Esophagus muscularis mucosa (tissue), 4 donors: Measurements from ENCODE around the gene MYBPC2. TPM values are rescaled to one million over a fixed set of nuclear protein-coding genes. Genes with fewer than 3 reads are reported as not detected.

ENCODE experiments used
- DNase-seq: peaks from one replicate; pipeline ENCODE4 v3.0.0-alpha.2; 2017; ENCODE audit errors: extremely low spot score
- H3K27ac ChIP-seq, 4 donors: fragments of 200-600 bp; sonication (generic); replicated peaks in 1 of 4; 1 replicate in 3 of 4; 2 replicates in 1 of 4; pipeline ENCODE4 v1.5.1; 2016 to 2019; ENCODE audit warnings: mild to moderate bottlenecking in 1 of 4
- H3K27me3 ChIP-seq, 4 donors: fragments of 200-600 bp; sonication (generic); one replicate each; pipeline versions ENCODE4 v1.5.1 to v1.6.0; 2016 to 2019
- H3K36me3 ChIP-seq, 4 donors: fragments of 200-600 bp; sonication (generic); one replicate each; pipeline ENCODE4 v1.5.1; 2016 to 2019
- H3K4me1 ChIP-seq, 4 donors: fragments of 200-600 bp; sonication (generic); one replicate each; pipeline ENCODE4 v1.5.1; 2016 to 2019
- H3K4me3 ChIP-seq, 4 donors: fragments of 200-600 bp; sonication (generic); 1 replicate in 2 of 4; 2 replicates in 2 of 4; pipeline ENCODE4 v1.5.1; 2016 to 2019; ENCODE audit warnings: mild to moderate bottlenecking in 4 of 4, moderate library complexity in 1 of 4
- H3K9me3 ChIP-seq, 4 donors: fragments of 200-600 bp; sonication (generic); 1 replicate in 3 of 4; 2 replicates in 1 of 4; pipeline ENCODE4 v1.5.1; 2016 to 2019
- EP300 ChIP-seq: sonication (generic); formaldehyde crosslinking; IDR thresholded peaks from one replicate; pipeline ENCODE4 v1.6.1; 2017; ENCODE audit warnings: antibody characterized with exemption
- POLR2A ChIP-seq: fragments of 450-650 bp; IDR thresholded peaks from one replicate; pipeline ENCODE4 v1.6.1; 2017; ENCODE audit warnings: antibody characterized with exemption, moderate library complexity, mild to moderate bottlenecking, low read depth
- POLR2AphosphoS5 ChIP-seq, 2 donors: sonication (generic); formaldehyde crosslinking; IDR thresholded peaks; one replicate each; pipeline ENCODE4 v1.6.1; 2017; ENCODE audit warnings: antibody characterized with exemption in 2 of 2
- WGBS: methylation state at CpG from one replicate; pipeline ENCODE4 v1.1.5; 2018; 5-methylcytosine and 5-hydroxymethylcytosine counted together
- intact Hi-C: fragments of 100-400 bp; cut with DNase I; formaldehyde crosslinking; loops from one replicate; pipeline ENCODE4 v1.15.1; 2023
- total RNA-seq, 4 donors: library from RNA; depleted of rRNA; stranded (reverse); fragments of >200 nt; gene quantifications; one replicate each; pipeline versions ENCODE4 v1.1.0 to v1.2.1, GENCODE V29; 2016
- TF ChIP-seq, protein P1 (sequence below), 3 experiments: fragments of 200-600 bp in 2 of 3; fragments of 450-650 bp in 1 of 3; sonication (generic) in 2 of 3; IDR thresholded peaks; one replicate each; pipeline ENCODE4 v1.5.1; 2017 to 2019; ENCODE audit warnings: antibody characterized with exemption in 3 of 3, mild to moderate bottlenecking in 2 of 3, moderate library complexity in 1 of 3

MYBPC2 gene
- total RNA-seq, 4 donors from 2014 or later: not detected

DNA sequence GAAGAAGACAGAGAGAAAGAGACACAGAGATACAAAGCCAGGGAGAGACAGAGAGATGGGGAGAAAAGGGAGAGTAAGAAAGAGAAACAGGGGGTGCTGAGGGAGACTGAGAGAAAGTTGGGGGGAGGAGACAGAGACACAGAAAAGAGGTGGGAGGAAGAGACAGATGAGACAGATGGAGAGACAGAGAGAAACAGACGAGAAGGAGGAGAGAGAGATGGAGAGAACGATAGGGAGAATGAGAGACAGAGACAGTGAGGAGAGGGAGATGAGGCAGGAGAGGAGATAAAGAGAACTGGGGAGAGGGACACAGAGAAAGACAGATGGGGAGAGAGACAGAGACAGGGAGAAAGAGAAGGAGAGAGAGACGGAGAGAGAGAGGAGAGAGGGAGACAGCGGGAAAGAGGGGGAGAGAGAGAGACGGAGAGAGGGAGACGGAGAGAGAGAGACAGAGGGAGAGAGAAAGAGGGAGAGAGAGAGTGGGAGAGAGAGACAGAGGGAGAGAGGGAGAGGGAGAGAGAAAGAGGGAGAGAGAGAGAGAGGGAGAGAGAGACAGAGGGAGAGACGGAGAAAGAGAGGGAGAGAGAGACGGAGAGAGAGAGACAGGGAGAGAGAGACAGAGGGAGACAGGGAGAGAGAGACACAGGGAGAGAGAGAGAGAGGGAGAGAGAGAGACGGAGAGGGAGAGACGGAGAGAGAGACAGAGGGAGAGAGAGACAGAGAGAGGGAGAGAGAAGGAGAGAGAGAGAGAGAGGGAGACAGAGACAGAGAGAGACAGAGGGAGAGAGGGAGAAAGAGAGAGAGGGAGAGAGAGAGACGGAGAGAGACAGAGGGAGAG lies 65.7 kb downstream of the MYBPC2 start:
- H3K36me3 ChIP-seq: peaks cover 0 to 3% (median 0%) of the 10 kb centered on the region in 4 donors
- H3K4me3 ChIP-seq: no peak overlapping the region
- TF ChIP-seq, protein P1, sequence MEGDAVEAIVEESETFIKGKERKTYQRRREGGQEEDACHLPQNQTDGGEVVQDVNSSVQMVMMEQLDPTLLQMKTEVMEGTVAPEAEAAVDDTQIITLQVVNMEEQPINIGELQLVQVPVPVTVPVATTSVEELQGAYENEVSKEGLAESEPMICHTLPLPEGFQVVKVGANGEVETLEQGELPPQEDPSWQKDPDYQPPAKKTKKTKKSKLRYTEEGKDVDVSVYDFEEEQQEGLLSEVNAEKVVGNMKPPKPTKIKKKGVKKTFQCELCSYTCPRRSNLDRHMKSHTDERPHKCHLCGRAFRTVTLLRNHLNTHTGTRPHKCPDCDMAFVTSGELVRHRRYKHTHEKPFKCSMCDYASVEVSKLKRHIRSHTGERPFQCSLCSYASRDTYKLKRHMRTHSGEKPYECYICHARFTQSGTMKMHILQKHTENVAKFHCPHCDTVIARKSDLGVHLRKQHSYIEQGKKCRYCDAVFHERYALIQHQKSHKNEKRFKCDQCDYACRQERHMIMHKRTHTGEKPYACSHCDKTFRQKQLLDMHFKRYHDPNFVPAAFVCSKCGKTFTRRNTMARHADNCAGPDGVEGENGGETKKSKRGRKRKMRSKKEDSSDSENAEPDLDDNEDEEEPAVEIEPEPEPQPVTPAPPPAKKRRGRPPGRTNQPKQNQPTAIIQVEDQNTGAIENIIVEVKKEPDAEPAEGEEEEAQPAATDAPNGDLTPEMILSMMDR (IDR thresholded peaks at IDR 0.05): no peak
- TF ChIP-seq EP300 (no peak), POLR2A (no peak), POLR2AphosphoS5 (IDR thresholded peaks at IDR 0.05) (no peak)
- intact Hi-C loops: no loop called here
- 81% methylated on average over 11 of the region's 11 CpGs for WGBS
- no peaks in the 10 kb centered on the region for H3K9me3 ChIP-seq
- peaks cover 0 to 19% (median 17%) of the 10 kb centered on the region in 4 donors for H3K4me1 ChIP-seq
- no peaks in the 10 kb centered on the region for H3K27me3 ChIP-seq
- no peak for DNase-seq
- H3K27ac ChIP-seq: no peak overlapping the region

DNA sequence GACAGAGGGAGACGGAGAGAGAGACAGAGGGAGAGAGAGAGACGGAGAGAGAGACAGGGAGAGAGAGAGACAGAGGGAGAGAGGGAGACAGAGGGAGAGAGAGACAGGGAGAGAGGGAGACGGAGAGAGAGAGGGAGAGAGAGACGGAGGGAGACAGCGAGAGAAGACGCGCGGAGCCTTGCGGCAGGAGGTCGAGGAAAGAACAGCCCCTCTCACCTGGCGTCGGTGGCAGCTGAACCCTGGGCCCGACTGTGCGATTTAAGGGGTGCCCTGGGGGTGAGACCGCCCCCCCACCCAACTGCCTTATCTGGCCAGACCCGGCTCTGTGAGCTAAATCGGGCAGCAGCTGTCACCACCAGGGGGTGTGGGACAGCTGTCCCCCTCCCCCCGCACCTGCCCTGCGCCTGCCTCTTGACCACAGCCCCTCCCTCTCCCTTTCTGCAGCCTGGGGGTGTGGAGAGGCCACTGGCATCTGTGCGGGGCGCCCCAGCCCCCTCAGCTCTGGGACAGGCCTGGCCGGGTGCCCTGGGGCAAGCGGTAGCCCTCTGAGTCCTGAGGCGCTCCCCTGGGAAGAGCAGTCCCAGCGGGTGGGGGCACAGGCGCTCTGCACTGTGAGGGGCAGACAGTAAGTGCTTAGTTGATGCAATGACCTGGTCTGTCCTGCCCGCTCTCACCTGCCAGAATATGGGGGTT lies 67.5 kb downstream of the MYBPC2 start:
- Histone ChIP-seq H3K9me3 (no peaks in the 10 kb centered on the region), H3K27me3 (no peaks in the 10 kb centered on the region), H3K4me1 (peaks cover 0 to 19% (median 17%) of the 10 kb centered on the region in 4 donors), H3K27ac (no peak overlapping the region), H3K4me3 (no peak overlapping the region), H3K36me3 (peaks cover 0 to 3% (median under 1%) of the 10 kb centered on the region in 4 donors)
- intact Hi-C loops: no loop called here
- 55% methylated on average over 18 of the region's 27 CpGs for WGBS
- DNase-seq: no peak
- TF ChIP-seq POLR2A (peak; percentile 55), POLR2AphosphoS5 (IDR thresholded peaks at IDR 0.05) (no peak), EP300 (no peak)
- TF ChIP-seq, protein P1 (IDR thresholded peaks at IDR 0.05): no peak

DNA sequence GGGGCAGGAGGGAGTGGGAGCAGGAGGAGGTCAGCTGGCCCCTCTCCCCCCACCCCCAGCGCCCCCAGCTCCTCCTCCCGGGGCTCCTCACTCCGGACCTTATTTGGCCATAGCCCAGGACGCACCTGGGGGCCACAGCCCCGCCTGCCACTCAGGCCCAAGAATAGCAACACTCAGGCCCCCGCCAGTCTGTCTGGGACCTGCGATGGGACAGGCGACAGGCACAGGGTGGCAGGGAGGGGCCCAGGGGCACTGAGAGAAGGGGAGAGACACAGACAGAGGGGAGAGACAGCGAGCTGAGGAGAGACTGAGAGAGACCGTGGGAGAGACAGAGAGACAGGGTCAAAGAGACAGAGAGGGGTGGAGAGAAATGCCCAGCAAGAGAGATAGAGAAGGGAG lies 68.1 kb downstream of the MYBPC2 start:
- Histone ChIP-seq H3K4me3 (no peak overlapping the region), H3K4me1 (peaks cover 0 to 19% (median 17%) of the 10 kb centered on the region in 4 donors), H3K9me3 (no peaks in the 10 kb centered on the region), H3K36me3 (peaks cover 0 to 7% (median 4%) of the 10 kb centered on the region in 4 donors), H3K27ac (no peak overlapping the region), H3K27me3 (no peaks in the 10 kb centered on the region)
- intact Hi-C loops: no loop called here
- WGBS: 88% methylated on average over 3 of the region's 10 CpGs
- no peak for DNase-seq
- no peak for TF ChIP-seq POLR2AphosphoS5 (IDR thresholded peaks at IDR 0.05)

DNA sequence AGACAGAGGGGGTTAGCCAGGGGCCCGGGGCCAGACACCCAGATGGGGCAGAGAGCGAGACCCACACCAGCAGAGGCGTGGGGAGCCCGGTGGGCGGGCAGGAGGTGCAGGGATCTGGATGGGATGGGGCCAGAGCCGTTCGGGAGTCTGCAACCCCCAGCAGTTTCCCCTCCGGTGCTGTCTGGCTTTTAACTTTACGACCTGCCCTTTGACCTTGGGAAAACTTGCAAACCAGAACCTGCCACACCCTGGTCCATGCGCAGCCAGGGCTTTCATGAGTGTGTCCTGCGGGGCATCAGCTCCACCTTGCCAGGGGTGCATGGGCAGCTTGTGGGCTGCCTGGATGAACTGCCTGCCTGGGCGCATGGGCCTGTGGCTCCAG lies 68.5 kb downstream of the MYBPC2 start:
- Histone ChIP-seq H3K27me3 (no peaks in the 10 kb centered on the region), H3K4me3 (no peak overlapping the region), H3K27ac (no peak overlapping the region), H3K9me3 (no peaks in the 10 kb centered on the region), H3K36me3 (peaks cover 0 to 11% (median 9%) of the 10 kb centered on the region in 4 donors), H3K4me1 (peaks cover 0 to 19% (median 17%) of the 10 kb centered on the region in 4 donors)
- DNase-seq: no peak
- intact Hi-C loops: no loop called here
- WGBS: 74% methylated on average over 11 of the region's 12 CpGs
- TF ChIP-seq, protein P1 (IDR thresholded peaks at IDR 0.05): no peak
- TF ChIP-seq POLR2A (no peak), POLR2AphosphoS5 (IDR thresholded peaks at IDR 0.05) (no peak), EP300 (no peak)
